GM12878 (cell line): ENCODE results near the gene PAN3. TPM values are rescaled to one million over a fixed set of nuclear protein-coding genes. Genes with fewer than 3 reads are reported as not detected.

ENCODE experiments used
- ATAC-seq: fragments of 200-7000 bp; cut with Tn5 transposase; 3 replicates; pipeline ENCODE4 v1.9.1; 2020; ENCODE audit warnings: mild to moderate bottlenecking, moderate library complexity
- BruUV-seq: library from RNA; stranded (reverse); fragments of 400-500 nt; replicated peaks from 2 replicates; lab custom pipeline; 2021; lab: Mats Ljungman, UMichigan
- CTCF ChIA-PET: fragments of 300-600 bp; sonication (Branson Sonifier 250); formaldehyde crosslinking; extraction: SDS; loops from one replicate; lab custom pipeline; 2021; ENCODE audit warnings: inconsistent platforms; lab: Yijun Ruan, JAX
- POLR2A ChIA-PET: fragments of 350-600 bp; formaldehyde crosslinking; extraction: SDS; loops from one replicate; lab custom pipeline; 2021; ENCODE audit warnings: inconsistent platforms; lab: Charles Lee
- RAD21 ChIA-PET: fragments of 300-600 bp; sonication (Branson Sonifier 250); formaldehyde crosslinking; loops from one replicate; lab custom pipeline; 2023; ENCODE audit warnings: antibody characterized with exemption; ENCODE audit not compliant: unreplicated experiment; lab: Charles Lee
- SMC1A ChIA-PET: fragments of 300-600 bp; sonication (Branson Sonifier 250); formaldehyde crosslinking; loops from one replicate; lab custom pipeline; 2023; ENCODE audit not compliant: unreplicated experiment, uncharacterized antibody; lab: Charles Lee
- DNase-seq: peaks from one replicate; pipeline ENCODE4 v3.0.0-alpha.2; 2011; ENCODE audit warnings: low read depth, low spot score
- FAIRE-seq: peaks from 3 replicates; lab custom pipeline; 2011; peaks lifted over from hg19 to GRCh38; lab: Jason Lieb, UNC
- H2AFZ ChIP-seq: 2 replicates; pipeline ENCODE4 v1.6.0; 2011; ENCODE audit warnings: low read depth, low read length, control low read depth; ENCODE audit not compliant: control insufficient read depth
- H3K27ac ChIP-seq: 2 replicates; pipeline ENCODE4 v1.5.1; 2011; ENCODE audit warnings: control low read depth; ENCODE audit not compliant: control insufficient read depth, insufficient read depth
- H3K27me3 ChIP-seq, 2 experiments: replicated peaks in 1 of 2; 2 replicates each; pipeline versions ENCODE4 v1.6.0 to v1.6.1; 2011; ENCODE audit warnings: low read length in 1 of 2; ENCODE audit not compliant: control insufficient read depth in 2 of 2, insufficient read depth in 2 of 2
- H3K36me3 ChIP-seq, 2 experiments: 2 replicates each; pipeline ENCODE4 v1.5.1; 2011; ENCODE audit warnings: low read length in 1 of 2; ENCODE audit not compliant: control insufficient read depth in 2 of 2, insufficient read depth in 2 of 2
- H3K4me1 ChIP-seq: 2 replicates; pipeline ENCODE4 v1.6.1; 2011; ENCODE audit warnings: mild to moderate bottlenecking, low read length, moderate library complexity, mixed read lengths; ENCODE audit not compliant: control insufficient read depth, insufficient read depth
- H3K4me2 ChIP-seq: 2 replicates; pipeline ENCODE4 v1.6.0; 2011; ENCODE audit warnings: control low read depth; ENCODE audit not compliant: control insufficient read depth, insufficient read depth
- H3K4me3 ChIP-seq: fragments of 200-600 bp; sonication (generic); 2 replicates; pipeline ENCODE4 v1.5.1; 2016
- H3K79me2 ChIP-seq: 2 replicates; pipeline ENCODE4 v1.6.0; 2011; ENCODE audit warnings: low read length; ENCODE audit not compliant: control insufficient read depth, insufficient read depth
- H3K9ac ChIP-seq: 2 replicates; pipeline ENCODE4 v1.8.0; 2011; ENCODE audit warnings: low read length, control low read depth, mixed read lengths; ENCODE audit not compliant: control insufficient read depth, insufficient read depth
- H3K9me3 ChIP-seq: replicated peaks from 3 replicates; pipeline ENCODE4 v1.5.1; 2011; ENCODE audit warnings: mild to moderate bottlenecking, low read length; ENCODE audit not compliant: control insufficient read depth, insufficient read depth
- H4K20me1 ChIP-seq: 2 replicates; pipeline ENCODE4 v1.6.0; 2011; ENCODE audit not compliant: control insufficient read depth, insufficient read depth
- CBX5 ChIP-seq: sonication (generic); IDR thresholded peaks from 2 replicates; pipeline ENCODE4 v1.6.1; 2016; ENCODE audit warnings: low read depth, moderate library complexity, mild to moderate bottlenecking, inconsistent platforms
- GABPA ChIP-seq: IDR thresholded peaks from 2 replicates; pipeline ENCODE4 v1.6.1; 2014; ENCODE audit warnings: antibody characterized with exemption, low read depth, mild to moderate bottlenecking, inconsistent platforms
- GATAD2B ChIP-seq: fragments of 450-650 bp; conservative IDR thresholded peaks from 2 replicates; pipeline ENCODE4 v1.6.1; 2017; ENCODE audit warnings: low read depth, mild to moderate bottlenecking, moderate library complexity
- IKZF1 ChIP-seq: fragments of 450-650 bp; conservative IDR thresholded peaks from 2 replicates; pipeline ENCODE4 v1.6.1; 2017; ENCODE audit warnings: antibody characterized with exemption, mild to moderate bottlenecking
- IRF4 ChIP-seq: IDR thresholded peaks from 2 replicates; pipeline ENCODE4 v1.6.1; 2011; ENCODE audit warnings: low read depth, low read length
- MEF2A ChIP-seq: IDR thresholded peaks from 2 replicates; pipeline ENCODE4 v1.6.1; 2011; ENCODE audit warnings: low read depth, mild to moderate bottlenecking, low read length, moderate library complexity; ENCODE audit not compliant: insufficient read depth
- NR2F1 ChIP-seq: fragments of 450-650 bp; conservative IDR thresholded peaks from 2 replicates; pipeline ENCODE4 v1.6.1; 2017; ENCODE audit warnings: mild to moderate bottlenecking
- SMARCA5 ChIP-seq: fragments of 450-650 bp; IDR thresholded peaks from 2 replicates; pipeline ENCODE4 v1.6.1; 2017; ENCODE audit warnings: mild to moderate bottlenecking
- SMC3 ChIP-seq: IDR thresholded peaks from 2 replicates; pipeline ENCODE4 v1.6.1; 2011; ENCODE audit warnings: low read length, improper control_type of control experiment, borderline replicate concordance
- ZNF217 ChIP-seq: fragments of 450-650 bp; IDR thresholded peaks from 2 replicates; pipeline ENCODE4 v1.6.1; 2017; ENCODE audit warnings: antibody characterized with exemption, mild to moderate bottlenecking
- WGBS: methylation state at CpG from one replicate; pipeline ENCODE4 v1.1.6; 2016; ENCODE audit warnings: low lambda C conversion rate; ENCODE audit not compliant: insufficient replicate concordance, insufficient coverage; ENCODE audit errors: missing lambda C conversion rate; 5-methylcytosine and 5-hydroxymethylcytosine counted together
- in situ Hi-C: fragments of 300-500 bp; cut with MboI; formaldehyde crosslinking; loops from 9 replicates; pipeline ENCODE4 v1.14.3; 2018; ENCODE audit warnings: mixed read lengths
- intact Hi-C: fragments of 100-400 bp; cut with micrococcal nuclease; formaldehyde crosslinking; loops from one replicate; pipeline ENCODE4 v1.14.2; 2022; ENCODE audit not compliant: unreplicated experiment
- polyA plus RNA-seq, 11 experiments: library from polyadenylated mRNA; depleted of rRNA in 4 of 11; unstranded in 6 of 11; stranded (reverse) in 5 of 11; fragments of >200 nt; fragmentation: Nextera tagmentation in 4 of 11; fragmentation: Illumina TruSeq in 1 of 11; extraction: Ambion mirVana in 4 of 11; extraction: Trizol in 1 of 11; gene quantifications; 1 replicate in 1 of 11; 2 replicates in 10 of 11; pipeline versions ENCODE4 v1.2.1 to v1.2.3, GENCODE V29; 2011 to 2016; ENCODE audit warnings: inconsistent platforms in 2 of 11, missing spikeins in 2 of 11, low read depth in 1 of 11
- total RNA-seq, 4 experiments: library from RNA; depleted of rRNA in 3 of 4; stranded (reverse); fragments of >200 nt in 3 of 4; fragmentation: Illumina TruSeq in 1 of 4; extraction: Trizol in 1 of 4; gene quantifications; 2 replicates each; pipeline versions ENCODE4 v1.2.1 to v1.2.3, GENCODE V29; 2013 to 2021
- TF ChIP-seq, protein P1 (sequence below): IDR thresholded peaks from 2 replicates; pipeline ENCODE4 v1.6.1; 2012; ENCODE audit warnings: improper control_type of control experiment, low read depth, low read length; ENCODE audit not compliant: insufficient replicate concordance
- TF ChIP-seq, protein P2 (sequence below), 3 experiments: IDR thresholded peaks in 2 of 3; conservative IDR thresholded peaks in 1 of 3; 2 replicates each; pipeline ENCODE4 v1.5.1; 2011; ENCODE audit warnings: low read depth in 3 of 3, low read length in 3 of 3, mild to moderate bottlenecking in 3 of 3, control low read depth in 2 of 3, moderate library complexity in 2 of 3, inconsistent platforms in 1 of 3, mixed read lengths in 1 of 3; ENCODE audit not compliant: control insufficient read depth in 2 of 3, insufficient read depth in 1 of 3; ENCODE audit errors: extremely low read depth in 1 of 3

The PAN3 gene
- total and polyA plus RNA-seq, 10 of the 15 experiments (the other 5 are each of a cell fraction or from before 2014, with no cell fraction given), result 13.0 to 33.3 (median 19.9) TPM

DNA sequence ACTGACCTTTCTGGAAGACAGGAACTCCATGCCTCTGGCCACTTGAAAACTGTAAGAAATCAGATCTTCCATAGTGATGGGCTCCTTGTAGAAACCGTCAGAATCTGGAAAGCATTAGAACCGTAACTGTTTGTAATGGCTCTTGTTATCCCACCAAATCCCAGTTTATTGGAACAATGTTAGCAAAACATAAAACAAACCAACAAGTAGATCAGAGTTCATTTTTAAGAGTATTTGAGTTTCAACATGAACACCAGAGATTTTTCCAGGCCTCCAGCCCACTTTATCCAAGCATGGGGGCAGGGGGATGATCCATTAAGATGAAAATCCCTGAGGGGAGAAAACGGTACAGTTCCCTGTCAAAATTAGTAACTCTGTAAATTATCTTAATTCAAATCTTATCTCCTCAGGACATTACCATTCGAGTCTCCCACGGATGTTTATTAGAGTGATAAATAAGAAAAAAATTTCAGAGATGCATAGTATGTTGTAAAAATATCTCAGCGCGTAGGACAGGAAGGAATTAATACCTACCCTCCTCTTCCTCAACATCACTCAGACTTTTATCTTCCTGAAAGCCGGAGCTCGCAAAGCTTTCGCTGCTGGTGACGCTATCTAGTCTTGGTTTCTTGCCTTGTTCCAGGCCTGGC is 184.0 kb downstream of the PAN3 start (continued):
- TF ChIP-seq, protein P1, sequence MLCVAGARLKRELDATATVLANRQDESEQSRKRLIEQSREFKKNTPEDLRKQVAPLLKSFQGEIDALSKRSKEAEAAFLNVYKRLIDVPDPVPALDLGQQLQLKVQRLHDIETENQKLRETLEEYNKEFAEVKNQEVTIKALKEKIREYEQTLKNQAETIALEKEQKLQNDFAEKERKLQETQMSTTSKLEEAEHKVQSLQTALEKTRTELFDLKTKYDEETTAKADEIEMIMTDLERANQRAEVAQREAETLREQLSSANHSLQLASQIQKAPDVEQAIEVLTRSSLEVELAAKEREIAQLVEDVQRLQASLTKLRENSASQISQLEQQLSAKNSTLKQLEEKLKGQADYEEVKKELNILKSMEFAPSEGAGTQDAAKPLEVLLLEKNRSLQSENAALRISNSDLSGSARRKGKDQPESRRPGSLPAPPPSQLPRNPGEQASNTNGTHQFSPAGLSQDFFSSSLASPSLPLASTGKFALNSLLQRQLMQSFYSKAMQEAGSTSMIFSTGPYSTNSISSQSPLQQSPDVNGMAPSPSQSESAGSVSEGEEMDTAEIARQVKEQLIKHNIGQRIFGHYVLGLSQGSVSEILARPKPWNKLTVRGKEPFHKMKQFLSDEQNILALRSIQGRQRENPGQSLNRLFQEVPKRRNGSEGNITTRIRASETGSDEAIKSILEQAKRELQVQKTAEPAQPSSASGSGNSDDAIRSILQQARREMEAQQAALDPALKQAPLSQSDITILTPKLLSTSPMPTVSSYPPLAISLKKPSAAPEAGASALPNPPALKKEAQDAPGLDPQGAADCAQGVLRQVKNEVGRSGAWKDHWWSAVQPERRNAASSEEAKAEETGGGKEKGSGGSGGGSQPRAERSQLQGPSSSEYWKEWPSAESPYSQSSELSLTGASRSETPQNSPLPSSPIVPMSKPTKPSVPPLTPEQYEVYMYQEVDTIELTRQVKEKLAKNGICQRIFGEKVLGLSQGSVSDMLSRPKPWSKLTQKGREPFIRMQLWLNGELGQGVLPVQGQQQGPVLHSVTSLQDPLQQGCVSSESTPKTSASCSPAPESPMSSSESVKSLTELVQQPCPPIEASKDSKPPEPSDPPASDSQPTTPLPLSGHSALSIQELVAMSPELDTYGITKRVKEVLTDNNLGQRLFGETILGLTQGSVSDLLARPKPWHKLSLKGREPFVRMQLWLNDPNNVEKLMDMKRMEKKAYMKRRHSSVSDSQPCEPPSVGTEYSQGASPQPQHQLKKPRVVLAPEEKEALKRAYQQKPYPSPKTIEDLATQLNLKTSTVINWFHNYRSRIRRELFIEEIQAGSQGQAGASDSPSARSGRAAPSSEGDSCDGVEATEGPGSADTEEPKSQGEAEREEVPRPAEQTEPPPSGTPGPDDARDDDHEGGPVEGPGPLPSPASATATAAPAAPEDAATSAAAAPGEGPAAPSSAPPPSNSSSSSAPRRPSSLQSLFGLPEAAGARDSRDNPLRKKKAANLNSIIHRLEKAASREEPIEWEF, result no peak
- TF ChIP-seq, all 136 proteins: peak for 0

DNA sequence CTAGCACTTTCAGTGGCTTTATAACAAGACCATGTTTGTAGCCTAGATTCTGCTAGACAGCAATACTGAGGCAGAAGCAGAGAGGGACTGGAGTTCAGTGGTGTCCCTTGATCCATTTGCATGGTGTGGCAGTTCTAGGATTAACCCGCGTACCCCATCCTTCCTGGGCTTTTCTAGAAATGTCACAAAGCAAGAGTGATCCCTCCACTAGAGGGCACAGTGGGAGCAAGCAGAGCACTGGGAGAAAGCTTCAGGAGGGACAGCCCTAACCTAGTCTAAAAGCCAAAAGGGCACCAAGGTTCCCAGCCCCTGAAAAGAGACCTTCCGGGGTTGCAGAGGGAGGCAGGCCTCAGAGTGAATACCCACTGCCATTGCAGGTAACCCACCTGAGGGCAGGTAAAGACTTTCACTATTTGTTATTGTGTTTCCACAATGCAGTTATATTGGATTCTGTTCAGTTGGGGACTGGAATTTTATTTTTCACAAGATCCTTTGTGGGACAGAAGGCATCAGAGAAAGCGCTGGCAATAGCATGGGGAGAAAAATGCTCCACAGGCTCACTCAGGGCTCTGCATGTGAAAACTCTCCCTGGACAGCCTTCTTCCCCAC is 185.9 kb downstream of the PAN3 start:
- ChIA-PET CTCF (interaction anchor here (0.5 to 4.7 kb wide), 27 partner anchors 9 to 474 kb away, joined by 3 to 63 read pairs (median 4); partner anchors contain the start of gene POMP), RAD21 (interaction anchor here (0.6 to 2.9 kb wide), 11 partner anchors 31 to 472 kb away, joined by 3 to 20 read pairs (median 5); partner anchors contain the start of gene POMP), SMC1A (interaction anchor here (0.7 to 4.7 kb wide), 22 partner anchors 9 to 475 kb away, joined by 3 to 57 read pairs (median 4); no protein-coding TSS in a partner anchor), POLR2A (interaction anchor here (0.8 kb wide), 1 partner anchor 334 kb away, joined by 3 read pairs; the partner anchor contains the start of gene POMP)
- Histone ChIP-seq H3K9ac (no peak overlapping the region), H3K4me2 (no peak overlapping the region), H3K4me3 (no peak overlapping the region), H3K9me3 (no peaks in the 10 kb centered on the region), H4K20me1 (no peaks in the 10 kb centered on the region), H3K79me2 (no peaks in the 10 kb centered on the region), H3K27me3 (no peaks in the 10 kb centered on the region), H2AFZ (no peak overlapping the region), H3K4me1 (no peaks in the 10 kb centered on the region), H3K36me3 (no peaks in the 10 kb centered on the region), H3K27ac (no peak overlapping the region)
- 24% methylated on average over 4 of the region's 4 CpGs for WGBS
- intact Hi-C loops (loop anchor here (1.0 to 10.0 kb wide), 5 partner anchors 108 to 472 kb away; partner anchors contain the start of gene POMP), in situ Hi-C loops (loop anchor here (5.0 to 25.0 kb wide), 3 partner anchors 313 to 1038 kb away; no protein-coding TSS in a partner anchor)
- peak; percentile 45 for DNase-seq
- peak; percentile 96 for ATAC-seq
- no TSS peak for BruUV-seq
- peak; percentile 91 for FAIRE-seq
- TF ChIP-seq GATAD2B (no peak), MEF2A (0 out of 2 replicates have a peak, but pooled peaks have one; percentile 32), CBX5 (no peak), GABPA (no peak), SMC3 (peak; percentile 92), IKZF1 (0 out of 2 replicates have a peak, but pooled peaks have one; percentile 35), SMARCA5 (peak; percentile 34; the same call in 1 of the 2 replicates), ZNF217 (no peak), IRF4 (0 out of 2 replicates have a peak, but pooled peaks have one; percentile 39), NR2F1 (peak; percentile 68)
- TF ChIP-seq, protein P2, sequence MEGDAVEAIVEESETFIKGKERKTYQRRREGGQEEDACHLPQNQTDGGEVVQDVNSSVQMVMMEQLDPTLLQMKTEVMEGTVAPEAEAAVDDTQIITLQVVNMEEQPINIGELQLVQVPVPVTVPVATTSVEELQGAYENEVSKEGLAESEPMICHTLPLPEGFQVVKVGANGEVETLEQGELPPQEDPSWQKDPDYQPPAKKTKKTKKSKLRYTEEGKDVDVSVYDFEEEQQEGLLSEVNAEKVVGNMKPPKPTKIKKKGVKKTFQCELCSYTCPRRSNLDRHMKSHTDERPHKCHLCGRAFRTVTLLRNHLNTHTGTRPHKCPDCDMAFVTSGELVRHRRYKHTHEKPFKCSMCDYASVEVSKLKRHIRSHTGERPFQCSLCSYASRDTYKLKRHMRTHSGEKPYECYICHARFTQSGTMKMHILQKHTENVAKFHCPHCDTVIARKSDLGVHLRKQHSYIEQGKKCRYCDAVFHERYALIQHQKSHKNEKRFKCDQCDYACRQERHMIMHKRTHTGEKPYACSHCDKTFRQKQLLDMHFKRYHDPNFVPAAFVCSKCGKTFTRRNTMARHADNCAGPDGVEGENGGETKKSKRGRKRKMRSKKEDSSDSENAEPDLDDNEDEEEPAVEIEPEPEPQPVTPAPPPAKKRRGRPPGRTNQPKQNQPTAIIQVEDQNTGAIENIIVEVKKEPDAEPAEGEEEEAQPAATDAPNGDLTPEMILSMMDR (IDR thresholded peaks at IDR 0.05 in 2 of 3, conservative IDR thresholded peaks at IDR 0.05 in 1 of 3; ENCODE audit: control insufficient read depth in 2 of 3, extremely low read depth in 1 of 3, insufficient read depth in 1 of 3, low read depth in 3 of 3, low read length in 3 of 3), result peak; percentile 77 to 91 (median 85)
